ACC112 (cell line): ENCODE measurements around the gene RABL2B.

Experiments
- H2AFZ ChIP-seq: fragments of 200-600 bp; sonication (generic); one replicate; pipeline ENCODE4 v1.6.0; 2017; ENCODE audit warnings: antibody characterized with exemption, low read length; ENCODE audit not compliant: unreplicated experiment
- H3K27ac ChIP-seq: fragments of 200-600 bp; sonication (generic); 2 replicates; pipeline ENCODE4 v1.5.1; 2014; ENCODE audit warnings: low read depth, mild to moderate bottlenecking, antibody characterized with exemption, low read length, moderate library complexity
- H3K27me3 ChIP-seq: fragments of 200-600 bp; sonication (generic); 2 replicates; pipeline ENCODE4 v1.6.1; 2014; ENCODE audit warnings: mild to moderate bottlenecking, antibody characterized with exemption, low read length, moderate library complexity, mixed read lengths; ENCODE audit not compliant: insufficient read depth
- H3K36me3 ChIP-seq: fragments of 200-600 bp; sonication (generic); 2 replicates; pipeline ENCODE4 v1.6.1; 2016; ENCODE audit warnings: mild to moderate bottlenecking, antibody characterized with exemption, low read length, moderate library complexity, mixed read lengths; ENCODE audit not compliant: insufficient read depth
- H3K4me1 ChIP-seq: fragments of 200-600 bp; sonication (generic); one replicate; pipeline ENCODE4 v1.6.1; 2016; ENCODE audit warnings: low read length, mixed read lengths; ENCODE audit not compliant: insufficient read depth, unreplicated experiment, control insufficient read depth
- H3K4me3 ChIP-seq: fragments of 200-600 bp; sonication (generic); 2 replicates; pipeline ENCODE4 v1.5.1; 2014; ENCODE audit warnings: mild to moderate bottlenecking, low read depth, low read length
- H3K79me2 ChIP-seq: fragments of 200-600 bp; sonication (generic); one replicate; pipeline ENCODE4 v1.6.0; 2016; ENCODE audit warnings: low read length; ENCODE audit not compliant: control insufficient read depth, unreplicated experiment, insufficient read depth

Gene RABL2B

DNA sequence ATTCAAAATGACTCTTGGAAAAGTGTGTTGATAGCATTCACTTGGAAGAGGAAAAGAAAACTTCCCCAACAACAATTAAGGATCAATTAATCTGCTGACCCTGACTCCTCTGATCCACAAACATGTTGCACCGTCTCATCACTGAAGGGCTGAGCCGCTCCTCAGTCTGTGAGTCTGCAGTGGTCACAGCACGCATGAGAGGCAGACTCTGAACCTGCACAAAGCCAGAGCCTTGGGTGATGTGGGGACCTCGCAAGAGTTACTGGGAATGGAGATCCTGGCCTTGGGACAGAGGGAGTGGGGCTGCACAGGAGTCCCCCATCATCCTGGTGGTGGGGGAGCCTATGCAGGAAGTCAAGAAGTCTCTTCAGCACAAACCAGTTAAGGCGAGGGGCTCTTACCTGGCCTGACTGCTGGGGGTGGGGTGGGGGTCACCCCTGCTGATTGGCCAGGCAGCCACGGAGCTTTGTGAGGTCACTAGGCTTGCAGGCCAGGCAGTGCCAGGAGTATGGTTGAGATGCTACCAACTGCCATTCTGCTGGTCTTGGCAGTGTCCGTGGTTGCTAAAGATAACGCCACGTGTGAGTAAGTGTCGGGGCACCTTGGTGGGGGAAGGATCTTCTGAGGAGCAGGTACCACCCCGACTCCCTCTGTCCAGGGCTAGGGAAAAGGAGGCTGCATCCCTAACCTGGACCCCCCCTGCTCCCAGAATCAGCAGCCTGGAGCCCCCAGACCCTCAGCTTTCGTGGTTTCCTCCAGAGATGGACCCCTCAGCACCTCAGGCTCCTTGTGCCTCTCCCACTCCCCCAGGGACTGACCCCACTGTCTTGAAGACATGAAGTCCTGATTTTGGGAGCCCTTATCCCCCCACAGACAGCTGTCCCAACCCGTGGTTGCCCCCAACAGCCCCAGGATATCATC, 45.4 kb downstream of the RABL2B start, which contains the start of gene ACR:
Gene ACR (plus strand): TSS at position 477 of the 921 bp plus-strand sequence. CDS start 32 bp downstream, at position 509.
- Histone ChIP-seq H2AFZ (no peak within 1 kb of the TSS), H3K4me1 (no peaks in the 10 kb centered on the region), H3K4me3 (no peak within 1 kb of the TSS), H3K27ac (no peak within 1 kb of the TSS), H3K27me3 (no peaks in the 10 kb centered on the region), H3K79me2 (no peaks in the 10 kb centered on the region), H3K36me3 (no peaks in the 10 kb centered on the region)

DNA sequence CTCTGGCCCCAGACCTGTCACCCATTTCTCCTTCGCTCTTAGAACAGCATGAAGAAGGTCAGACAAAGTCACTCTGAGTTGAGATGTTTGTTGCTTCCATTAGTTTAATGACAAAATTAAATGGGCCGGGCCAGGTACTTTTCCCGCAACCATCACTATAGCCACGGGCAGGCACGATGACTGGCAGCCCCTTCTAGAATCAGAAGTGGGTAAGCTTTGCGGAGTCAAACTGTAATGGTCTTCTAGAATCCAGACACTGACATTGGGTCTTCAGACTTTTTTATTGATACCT, 47.8 kb downstream of the RABL2B start:
- no peaks in the 10 kb centered on the region for H3K79me2 ChIP-seq
- peaks cover 4% of the 10 kb centered on the region for H3K4me1 ChIP-seq
- H3K27ac ChIP-seq = no peak overlapping the region
- no peaks in the 10 kb centered on the region for H3K27me3 ChIP-seq
- H3K36me3 ChIP-seq = no peaks in the 10 kb centered on the region
- no peak overlapping the region for H3K4me3 ChIP-seq
- no peak overlapping the region for H2AFZ ChIP-seq

DNA sequence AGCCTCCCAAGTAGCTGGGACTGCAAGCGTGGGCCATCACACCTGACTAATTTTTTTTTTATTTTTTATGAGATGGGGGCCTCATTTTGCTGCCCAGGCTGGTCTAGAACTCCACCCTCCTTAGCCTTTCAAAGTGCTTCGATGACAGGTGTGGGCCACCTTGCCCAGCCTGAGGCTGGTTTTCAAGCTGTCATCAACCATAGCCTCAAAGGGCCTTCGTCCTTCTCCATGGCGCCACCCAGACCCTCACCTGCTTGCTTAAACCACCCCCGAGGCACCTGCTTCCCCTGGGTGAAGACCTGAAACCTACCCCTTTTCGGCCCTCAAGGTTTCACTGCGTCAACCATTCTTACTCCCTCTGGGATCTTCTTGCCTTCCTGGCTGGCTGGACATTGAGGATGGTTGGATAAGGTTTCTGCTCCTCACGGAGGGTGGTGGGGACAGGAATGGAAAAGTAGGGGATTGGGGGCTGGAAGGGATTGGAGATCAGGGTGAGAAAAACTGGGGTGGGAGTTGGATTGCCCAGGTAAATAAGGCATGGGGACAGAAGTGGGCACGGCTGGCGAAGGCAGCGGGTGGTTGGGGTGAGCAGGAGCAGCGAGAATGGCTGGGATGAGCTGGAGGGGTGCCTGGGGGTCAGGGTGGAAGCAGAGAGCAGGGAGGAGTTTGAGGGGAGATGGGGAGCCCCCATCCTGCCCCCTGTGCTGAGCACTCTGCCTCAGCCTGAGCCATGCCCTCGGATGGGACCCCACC, 48.3 kb downstream of the RABL2B start:
- Histone ChIP-seq H3K27me3 (no peaks in the 10 kb centered on the region), H3K79me2 (no peaks in the 10 kb centered on the region), H2AFZ (no peak overlapping the region), H3K27ac (no peak overlapping the region), H3K4me3 (no peak overlapping the region), H3K36me3 (no peaks in the 10 kb centered on the region), H3K4me1 (peaks cover 4% of the 10 kb centered on the region)

DNA sequence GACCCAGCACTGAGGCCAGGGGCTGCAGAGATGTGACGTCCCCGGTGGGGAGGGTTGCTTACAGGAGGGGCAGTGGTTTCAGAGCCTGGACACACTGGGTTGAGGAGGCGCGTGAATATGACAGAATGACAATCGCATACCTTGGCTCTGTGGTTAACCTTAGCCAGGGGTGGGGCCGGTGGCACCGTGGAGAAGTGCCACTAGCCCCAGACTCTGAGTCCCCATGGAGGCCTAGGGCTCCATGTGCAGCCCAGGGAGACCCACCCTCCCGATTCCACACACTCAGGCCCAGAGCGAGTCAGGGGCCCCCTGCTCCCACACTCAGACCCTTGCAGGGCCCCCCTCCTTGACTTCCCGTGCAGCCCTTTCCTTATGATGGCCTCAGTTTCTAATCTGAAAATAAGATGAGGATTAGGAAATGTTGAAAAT, 49.1 kb downstream of the RABL2B start:
- no peaks in the 10 kb centered on the region for H3K79me2 ChIP-seq
- no peak overlapping the region for H3K27ac ChIP-seq
- H3K27me3 ChIP-seq = no peaks in the 10 kb centered on the region
- H2AFZ ChIP-seq = no peak overlapping the region
- H3K36me3 ChIP-seq = no peaks in the 10 kb centered on the region
- H3K4me3 ChIP-seq = no peak overlapping the region
- H3K4me1 ChIP-seq = peaks cover 4% of the 10 kb centered on the region

DNA sequence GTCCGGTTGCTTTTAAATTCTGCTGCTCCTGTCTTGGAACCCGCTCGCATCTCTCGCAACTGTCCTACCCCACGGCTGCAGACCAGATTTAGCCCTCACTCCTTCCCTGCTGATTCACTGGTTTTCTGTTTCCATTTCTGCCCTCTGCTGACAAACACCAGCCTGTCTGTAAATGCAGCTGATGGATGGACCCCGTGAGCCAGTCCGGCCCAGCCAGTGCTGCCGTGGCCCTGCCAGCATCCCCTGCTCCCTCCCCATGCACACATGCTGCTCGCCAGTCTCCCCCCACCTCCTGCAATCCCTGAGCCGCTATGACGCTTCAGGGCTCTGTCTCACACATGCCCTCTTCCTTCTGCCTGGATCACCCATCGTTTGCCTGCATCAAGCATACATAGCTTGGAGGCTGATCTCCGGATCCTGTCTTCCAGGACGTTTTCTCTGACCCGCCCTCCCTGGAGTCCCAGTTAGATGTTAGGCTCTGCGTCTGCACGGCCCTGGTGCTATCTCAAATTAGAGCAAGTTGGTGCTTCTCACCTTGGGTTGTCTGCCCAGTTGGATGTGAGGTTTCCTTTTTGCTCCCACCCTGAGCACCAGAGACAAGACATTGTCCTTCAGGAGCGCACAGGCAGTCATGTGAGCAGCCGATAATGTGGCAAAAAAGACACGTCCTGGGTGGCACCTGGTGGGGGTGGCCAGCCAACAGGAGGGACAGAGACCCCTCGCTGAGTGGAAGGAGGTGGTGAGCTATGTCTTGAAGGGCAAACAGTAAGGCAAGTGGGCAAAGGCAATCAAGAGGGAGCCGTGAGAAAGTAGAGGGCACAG, 49.7 kb downstream of the RABL2B start:
- H3K4me3 ChIP-seq = no peak overlapping the region
- H3K27me3 ChIP-seq = no peaks in the 10 kb centered on the region
- no peak overlapping the region for H2AFZ ChIP-seq

DNA sequence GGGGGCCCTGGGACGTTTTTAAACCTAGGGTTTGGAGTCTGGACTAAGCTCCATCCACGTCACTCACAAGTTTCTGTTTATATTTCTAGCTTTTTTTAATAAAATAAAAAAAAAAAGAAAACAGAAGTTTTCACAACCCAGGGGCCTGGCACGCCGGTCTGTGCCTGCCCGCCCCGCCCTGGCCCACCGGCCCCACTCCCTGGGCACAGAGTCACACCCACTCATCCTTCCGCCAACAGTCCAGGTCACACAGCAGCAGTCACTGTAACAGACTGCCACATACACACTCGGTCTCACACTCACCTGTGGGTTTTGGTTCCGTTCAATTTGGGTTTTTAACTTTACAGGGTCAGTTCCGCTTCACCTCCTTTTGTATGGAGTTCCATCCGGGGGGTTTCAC, 50.8 kb downstream of the RABL2B start:
- Histone ChIP-seq H3K4me3 (no peak overlapping the region), H3K79me2 (no peaks in the 10 kb centered on the region), H3K27me3 (no peaks in the 10 kb centered on the region), H3K4me1 (peaks cover 4% of the 10 kb centered on the region), H3K36me3 (no peaks in the 10 kb centered on the region), H3K27ac (no peak overlapping the region), H2AFZ (no peak overlapping the region)

More for the DNA sequence above, 49.7 kb downstream of the RABL2B start:
- Histone ChIP-seq H3K4me1 (peaks cover 4% of the 10 kb centered on the region), H3K79me2 (no peaks in the 10 kb centered on the region), H3K36me3 (no peaks in the 10 kb centered on the region), H3K27ac (no peak overlapping the region)

DNA sequence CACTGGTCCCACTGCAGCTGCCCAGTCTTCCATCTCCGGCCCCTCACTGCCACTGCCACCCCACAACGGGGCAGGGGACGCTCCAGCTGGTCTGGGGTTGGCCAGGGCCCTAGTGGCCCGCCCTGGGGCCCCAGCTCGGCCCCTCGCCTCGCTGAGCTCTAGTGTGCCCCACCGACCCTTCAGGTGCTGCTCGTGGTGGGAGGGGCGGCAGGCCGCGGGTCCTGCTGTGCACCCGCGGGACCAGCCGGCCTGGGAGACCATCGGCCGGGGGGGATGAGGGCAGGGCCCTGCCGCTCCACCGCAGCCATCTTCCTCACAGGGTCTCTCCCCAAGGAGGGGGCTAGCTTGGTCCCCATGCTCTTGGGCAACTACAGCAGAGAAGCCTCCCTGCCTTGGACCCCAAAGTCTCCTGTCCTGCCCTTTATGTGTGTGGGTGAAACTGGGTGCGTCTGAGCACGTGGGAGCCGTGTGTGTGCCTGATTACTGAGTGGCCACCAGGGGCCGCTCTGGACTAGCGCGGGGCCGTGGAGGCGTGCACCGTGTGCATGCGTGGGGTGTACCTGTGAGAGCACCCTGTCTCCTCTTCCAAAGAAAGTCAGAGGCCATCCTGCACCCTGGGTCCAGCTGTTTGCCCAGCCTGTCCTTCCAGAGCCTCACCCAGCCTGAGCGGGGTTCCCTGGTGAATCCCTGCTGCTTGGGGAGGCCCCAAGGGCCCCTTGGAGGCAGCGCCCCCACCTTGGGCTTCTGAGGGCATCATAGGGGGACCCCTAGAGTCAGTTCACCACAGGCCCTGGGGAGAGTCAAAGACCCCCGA, 51.4 kb downstream of the RABL2B start:
- no peak overlapping the region for H3K27ac ChIP-seq
- no peaks in the 10 kb centered on the region for H3K79me2 ChIP-seq
- no peak overlapping the region for H3K4me3 ChIP-seq
- peak overlapping the region; percentile 50 for H2AFZ ChIP-seq
- H3K27me3 ChIP-seq = no peaks in the 10 kb centered on the region
- peaks cover 4% of the 10 kb centered on the region for H3K4me1 ChIP-seq
- H3K36me3 ChIP-seq = no peaks in the 10 kb centered on the region

DNA sequence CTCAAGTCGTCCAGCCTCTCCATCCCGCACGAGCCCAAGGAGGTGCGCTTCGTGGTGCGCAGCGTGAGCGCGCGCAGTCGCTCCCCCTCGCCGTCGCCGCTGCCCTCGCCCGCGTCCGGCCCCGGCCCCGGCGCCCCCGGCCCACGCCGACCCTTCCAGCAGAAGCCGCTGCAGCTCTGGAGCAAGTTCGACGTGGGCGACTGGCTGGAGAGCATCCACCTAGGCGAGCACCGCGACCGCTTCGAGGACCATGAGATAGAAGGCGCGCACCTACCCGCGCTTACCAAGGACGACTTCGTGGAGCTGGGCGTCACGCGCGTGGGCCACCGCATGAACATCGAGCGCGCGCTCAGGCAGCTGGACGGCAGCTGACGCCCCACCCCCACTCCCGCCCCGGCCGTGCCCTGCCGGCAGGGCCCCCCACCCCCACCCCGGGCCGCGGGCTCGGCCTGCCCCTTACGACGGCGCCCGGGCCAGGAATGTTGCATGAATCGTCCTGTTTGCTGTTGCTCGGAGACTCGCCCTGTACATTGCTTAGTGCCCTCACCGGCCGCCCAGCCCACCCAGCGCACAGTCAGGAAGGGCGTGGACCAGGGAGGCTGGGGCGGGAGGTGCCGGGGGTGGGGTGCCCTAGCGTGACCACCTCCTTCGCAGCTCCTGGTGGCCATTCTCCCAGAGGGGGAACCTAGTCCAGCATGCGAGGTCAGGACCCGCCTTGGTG, 52.3 kb downstream of the RABL2B start:
- H3K4me3 ChIP-seq = no peak overlapping the region

DNA sequence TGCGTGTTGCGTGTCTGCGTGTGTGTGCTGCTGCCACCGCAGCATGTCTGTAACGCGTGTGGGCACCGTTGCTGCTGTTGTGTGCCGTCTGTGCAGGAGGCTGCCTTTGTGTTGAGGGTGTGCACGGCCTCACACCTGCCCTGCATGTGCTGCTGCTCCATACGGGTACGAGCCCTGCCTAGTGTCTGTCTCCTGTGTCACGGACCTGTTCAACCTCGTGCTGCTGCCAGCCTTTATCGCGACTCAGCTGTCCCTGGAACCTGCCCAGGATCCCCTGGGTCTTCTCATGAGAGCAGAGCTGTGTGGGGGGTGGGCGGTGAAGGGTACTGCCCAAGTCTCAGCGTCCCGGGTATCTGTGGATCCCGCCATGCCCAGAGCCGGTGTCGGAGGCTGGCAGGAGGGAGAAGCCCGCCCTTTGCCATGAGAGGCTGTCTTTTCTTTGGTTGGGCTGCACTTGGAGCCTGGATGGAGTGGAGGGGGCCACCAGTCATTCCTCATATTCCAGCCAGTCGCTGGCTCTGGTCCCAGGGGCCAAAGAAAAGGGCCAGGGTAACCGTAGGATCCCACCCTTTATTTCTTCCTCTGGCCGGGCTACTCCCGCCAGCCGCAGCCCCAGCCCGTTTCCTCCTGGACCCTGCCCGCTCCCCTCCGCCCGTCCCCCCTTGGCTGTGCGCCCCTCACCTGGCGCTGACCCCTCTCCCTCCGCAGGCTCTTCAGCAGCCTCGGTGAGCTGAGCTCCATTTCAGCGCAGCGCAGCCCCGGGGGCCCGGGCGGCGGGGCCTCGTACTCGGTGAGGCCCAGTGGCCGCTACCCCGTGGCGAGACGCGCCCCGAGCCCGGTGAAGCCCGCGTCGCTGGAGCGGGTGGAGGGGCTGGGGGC, 53.2 kb downstream of the RABL2B start:
- Histone ChIP-seq H3K27me3 (no peaks in the 10 kb centered on the region), H3K27ac (no peak overlapping the region), H3K4me3 (no peak overlapping the region), H3K79me2 (no peaks in the 10 kb centered on the region), H3K36me3 (no peaks in the 10 kb centered on the region), H3K4me1 (peaks cover 4% of the 10 kb centered on the region), H2AFZ (no peak overlapping the region)

More for the DNA sequence above, 52.3 kb downstream of the RABL2B start:
- Histone ChIP-seq H3K27ac (no peak overlapping the region), H2AFZ (no peak overlapping the region), H3K27me3 (no peaks in the 10 kb centered on the region), H3K4me1 (peaks cover 4% of the 10 kb centered on the region), H3K36me3 (no peaks in the 10 kb centered on the region), H3K79me2 (no peaks in the 10 kb centered on the region)
